HG03045 (cell line): ENCODE measurements around the gene TOR2A.
A peak's percentile ranks its signal among the peaks of the same experiment; 100 is the strongest.
"Not testable (repeated sequence)": the region's sequence is repeated elsewhere in the genome, so short reads cannot be mapped to it uniquely, and the experiment has no call there.

Experiments
- ATAC-seq: cut with Tn5 transposase; IDR thresholded peaks from one replicate; pipeline ENCODE4 v1.9.1; 2021; ENCODE audit warnings: mild to moderate bottlenecking, moderate library complexity; ENCODE audit not compliant: unreplicated experiment

Gene TOR2A

DNA sequence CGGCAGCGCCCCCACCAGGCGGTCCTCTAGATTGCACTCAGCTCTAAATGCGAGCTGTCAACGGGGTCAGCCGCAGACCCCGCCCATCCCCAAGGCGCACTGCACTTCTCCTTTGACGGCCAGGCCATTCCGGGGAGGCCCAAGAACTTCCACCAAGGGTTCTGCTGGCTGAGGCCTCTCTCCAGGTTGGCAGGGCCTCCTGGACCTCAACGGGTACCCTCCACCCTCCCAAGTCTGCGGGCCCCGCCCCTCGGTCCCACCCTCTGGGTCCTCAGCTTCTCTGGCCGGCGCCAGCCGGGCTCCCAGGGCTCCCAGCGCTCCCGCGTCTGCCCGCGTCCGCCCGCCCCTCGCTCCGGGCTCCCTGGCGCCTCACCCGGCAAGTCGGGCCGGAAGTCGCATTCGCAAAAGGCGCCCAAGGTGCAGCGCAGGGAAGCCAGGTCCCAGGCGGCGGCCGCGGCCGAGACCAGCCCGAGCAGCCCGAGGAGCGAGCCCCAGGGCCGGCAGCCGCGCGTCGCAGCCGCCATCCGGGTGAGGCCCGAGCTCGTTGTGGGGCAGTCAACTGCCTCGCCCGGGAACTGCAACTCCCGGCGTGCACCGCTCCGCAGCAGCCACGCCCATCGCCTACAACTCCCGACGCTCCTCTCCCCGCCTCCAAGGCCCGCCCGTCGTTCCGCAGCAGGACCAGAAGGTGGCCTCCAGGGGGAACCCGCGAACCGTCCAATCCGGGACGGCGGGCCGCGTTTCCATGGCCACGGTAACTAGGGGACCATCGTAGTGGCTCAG is at the start of gene TOR2A:
TSS of gene TOR2A (minus strand) at position 548 of the 783 bp plus-strand sequence. CDS start at position 524, 24 bp downstream.
- ATAC-seq: peak; percentile 85

GRCh38 chr9:127783111-127784008 is 48.3 kb upstream of the TOR2A start:
- no peak for ATAC-seq

DNA sequence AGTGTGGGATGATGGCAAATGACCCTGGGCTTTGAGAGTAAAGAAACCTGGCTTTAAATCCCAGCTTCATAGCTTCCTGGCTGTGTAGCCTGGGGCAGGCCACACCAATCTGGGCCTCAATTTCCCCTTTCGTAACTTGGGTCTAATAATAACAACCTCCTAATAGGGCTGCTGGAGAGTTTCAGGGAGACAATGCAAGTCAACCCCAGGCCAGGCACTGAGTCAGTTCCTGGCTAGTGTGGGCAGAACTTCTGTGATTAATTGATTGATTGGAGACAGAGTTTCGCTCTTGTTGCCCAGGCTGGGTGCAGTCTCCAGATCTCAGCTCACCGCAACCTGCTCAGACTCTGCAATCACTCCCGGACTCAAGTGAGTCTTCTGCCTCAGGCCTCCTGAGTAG is 46.7 kb upstream of the TOR2A start:
- ATAC-seq: no peak

GRCh38 chr9:127780909-127781308 is 45.8 kb upstream of the TOR2A start:
- not testable (repeated sequence) for ATAC-seq

GRCh38 chr9:127780126-127780885 is 45.2 kb upstream of the TOR2A start:
- ATAC-seq: no peak

- peak; percentile 48 for ATAC-seq
Observed at GRCh38 chr9:127779136-127779981, 44.3 kb upstream of the TOR2A start.

GRCh38 chr9:127778280-127779135 is 43.4 kb upstream of the TOR2A start, which contains the start of gene SH2D3C:
Gene SH2D3C (minus strand): TSS chr9:127778666. CDS start chr9:127778627, 39 bp downstream.
- ATAC-seq: peak; percentile 34

DNA sequence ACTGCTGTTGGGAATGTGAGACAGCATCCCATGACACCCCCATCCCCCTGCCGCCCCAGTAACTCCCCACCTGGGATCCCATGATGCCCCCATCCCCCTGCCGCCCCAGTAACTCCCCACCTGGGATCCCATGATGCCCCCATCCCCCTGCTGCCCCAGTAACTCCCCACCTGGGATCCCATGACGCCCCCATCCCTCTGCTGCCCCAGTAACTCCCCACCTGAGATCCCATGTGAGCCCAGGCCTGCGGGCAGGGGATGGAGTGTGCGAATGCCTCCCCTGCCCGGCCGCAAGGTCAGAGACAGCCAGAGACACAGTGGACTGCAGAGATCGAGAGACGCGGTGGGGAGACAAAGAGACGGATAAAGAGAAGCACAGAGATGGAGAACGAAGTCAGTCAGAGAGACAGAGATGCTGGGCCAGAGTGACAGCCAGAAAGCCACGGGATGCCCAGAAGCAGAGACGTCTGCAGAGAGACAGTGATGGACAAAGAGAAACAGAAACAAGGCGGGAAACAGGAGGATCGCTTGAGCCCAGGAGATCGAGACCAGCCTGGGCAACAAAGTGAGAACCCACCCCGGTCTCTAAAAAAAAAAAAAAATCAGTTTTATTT is 42.4 kb upstream of the TOR2A start:
- ATAC-seq: no peak

- ATAC-seq: no peak
Observed at GRCh38 chr9:127776924-127777289, 41.8 kb upstream of the TOR2A start.

GRCh38 chr9:127776195-127776923 is 41.3 kb upstream of the TOR2A start:
- ATAC-seq: no peak

DNA sequence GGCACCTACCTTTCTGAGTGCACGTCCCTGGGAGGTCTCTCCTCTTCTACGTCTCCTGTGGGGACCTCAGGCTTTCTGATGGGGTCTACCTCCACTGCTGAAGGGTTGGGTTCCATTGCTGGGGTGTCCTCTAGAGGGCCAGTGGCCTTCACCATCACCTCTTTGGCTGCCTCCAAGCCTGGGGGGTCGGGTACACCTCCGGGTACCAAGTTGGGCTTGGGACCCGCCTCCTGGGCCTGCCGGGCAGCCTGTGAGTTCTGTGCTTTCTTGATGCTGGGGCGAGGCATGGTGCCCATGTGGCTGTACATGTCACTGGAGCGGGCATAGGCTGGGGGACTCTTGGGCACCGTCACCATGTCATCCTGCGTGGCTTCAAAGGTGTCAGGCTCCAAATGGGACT is 38.9 kb upstream of the TOR2A start:
- no peak for ATAC-seq

GRCh38 chr9:127773272-127773671 is 38.2 kb upstream of the TOR2A start:
- ATAC-seq: no peak

DNA sequence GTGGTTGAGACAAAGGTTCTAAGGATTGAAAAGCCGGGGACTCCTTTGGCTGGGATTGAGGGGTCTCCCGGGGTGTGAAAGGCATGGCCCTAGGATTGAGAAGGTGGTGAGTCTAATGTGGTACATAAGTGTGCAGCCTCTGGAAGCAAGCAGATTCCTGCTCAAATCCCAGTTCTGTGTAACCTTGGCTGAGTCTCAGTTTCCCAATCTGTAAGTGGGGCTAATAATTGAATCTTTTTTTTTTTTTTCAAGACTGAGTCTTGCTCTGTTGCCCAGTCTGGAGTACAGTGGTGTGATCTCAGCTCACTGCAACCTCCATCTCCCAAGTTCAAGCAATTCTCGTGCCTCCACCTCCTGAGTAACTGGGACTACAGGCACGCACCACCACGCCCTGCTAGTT is 37.5 kb upstream of the TOR2A start:
- no peak for ATAC-seq

DNA sequence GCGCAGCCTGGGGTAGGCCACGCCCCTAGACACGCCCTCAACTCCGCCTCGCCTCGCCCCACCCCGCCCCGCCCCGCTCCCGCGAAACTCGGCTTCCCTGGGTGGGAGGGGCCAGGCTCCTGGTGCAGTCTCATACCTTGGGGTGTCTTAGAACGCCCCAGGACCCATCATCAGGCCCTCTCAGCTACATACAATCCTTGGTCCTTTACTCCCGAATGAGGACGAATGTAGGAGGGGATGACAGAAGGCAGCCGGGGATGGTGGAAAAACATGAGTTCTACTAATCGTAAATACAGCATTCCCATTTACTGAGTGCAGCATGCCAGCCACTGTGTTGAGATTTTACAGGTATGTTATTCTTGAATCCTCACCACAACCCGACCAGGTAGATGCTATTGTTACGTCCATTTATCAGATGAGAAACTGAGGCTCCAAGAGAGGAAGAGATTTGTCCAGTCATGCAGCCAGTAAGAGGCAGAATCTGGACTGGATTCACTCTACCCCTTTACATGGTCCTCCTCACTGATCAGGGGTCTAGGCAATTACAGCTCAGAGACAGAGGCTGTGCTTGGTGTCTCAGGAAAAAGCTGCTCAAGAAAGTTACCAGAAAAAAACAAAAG is 36.6 kb upstream of the TOR2A start:
- ATAC-seq: no peak

DNA sequence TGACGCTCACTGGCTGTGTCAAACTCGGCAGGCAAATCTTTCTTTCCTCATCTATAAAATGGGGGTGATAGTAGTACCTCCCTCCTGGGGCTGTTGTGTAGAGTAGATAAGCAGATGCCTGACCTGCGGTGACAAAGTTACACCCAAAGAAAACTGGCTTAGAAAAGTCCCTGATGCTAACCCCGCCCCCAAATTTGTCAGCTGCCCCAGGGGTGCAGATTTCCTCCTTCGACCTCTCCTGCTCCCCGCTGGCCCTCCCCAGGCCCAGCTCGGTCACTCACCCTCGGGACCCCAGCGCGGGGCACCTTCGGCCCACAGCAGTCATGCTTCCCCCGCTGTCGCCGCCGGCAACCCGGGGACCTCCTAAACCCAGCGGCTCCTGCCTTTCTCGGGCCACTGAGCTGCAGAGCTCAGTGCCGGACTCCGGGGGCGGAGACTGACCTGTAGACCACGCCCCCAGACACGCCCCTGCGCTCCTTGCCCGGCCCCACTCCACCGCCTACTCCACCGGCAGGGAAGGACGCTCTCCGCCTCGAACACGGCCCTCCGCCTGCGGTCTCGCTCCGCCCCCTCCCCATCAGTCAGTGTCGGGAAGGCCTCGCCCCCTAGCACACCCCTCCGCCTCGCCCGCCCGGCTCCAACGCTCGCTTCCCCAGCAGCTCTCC is 35.9 kb upstream of the TOR2A start:
- ATAC-seq: peak; percentile 90

- no peak for ATAC-seq
Observed at GRCh38 chr9:127770583-127770904, 35.5 kb upstream of the TOR2A start.

- ATAC-seq: no peak
Observed at GRCh38 chr9:127769929-127770582, 35.0 kb upstream of the TOR2A start.
